GM21515 (cell line): ENCODE measurements around the gene XXYLT1.

ENCODE experiments used
- ATAC-seq: cut with Tn5 transposase; IDR thresholded peaks from one replicate; pipeline ENCODE4 v1.9.1; 2021; ENCODE audit not compliant: unreplicated experiment

XXYLT1 gene

GRCh38 chr3:195071011-195071728 is 199.8 kb downstream of the XXYLT1 start:
- ATAC-seq = no peak

- no peak for ATAC-seq
Measured at GRCh38 chr3:195070336-195070735, 200.6 kb downstream of the XXYLT1 start.

- ATAC-seq = no peak
Measured at GRCh38 chr3:195069501-195070251, 201.3 kb downstream of the XXYLT1 start.

GRCh38 chr3:195068084-195069080 is 202.6 kb downstream of the XXYLT1 start:
- ATAC-seq = no peak

GRCh38 chr3:195066441-195066841 is 204.5 kb downstream of the XXYLT1 start:
- no peak for ATAC-seq

GRCh38 chr3:195065864-195066185 is 205.1 kb downstream of the XXYLT1 start:
- no peak for ATAC-seq

GRCh38 chr3:195065142-195065863 is 205.7 kb downstream of the XXYLT1 start:
- ATAC-seq = no peak

- no peak for ATAC-seq
Measured at GRCh38 chr3:195064300-195064931, 206.5 kb downstream of the XXYLT1 start.

- no peak for ATAC-seq
Measured at GRCh38 chr3:195063581-195064193, 207.3 kb downstream of the XXYLT1 start.

- ATAC-seq = no peak
Measured at GRCh38 chr3:195062866-195063540, 208.0 kb downstream of the XXYLT1 start.

- no peak for ATAC-seq
Measured at GRCh38 chr3:195061756-195062655, 209.0 kb downstream of the XXYLT1 start.

- ATAC-seq = no peak
Measured at GRCh38 chr3:195060531-195061291, 210.2 kb downstream of the XXYLT1 start.

- ATAC-seq = no peak
Measured at GRCh38 chr3:195060217-195060481, 210.8 kb downstream of the XXYLT1 start.

- no peak for ATAC-seq
Measured at GRCh38 chr3:195059471-195060216, 211.3 kb downstream of the XXYLT1 start.

GRCh38 chr3:195059006-195059350 is 212.0 kb downstream of the XXYLT1 start:
- ATAC-seq = no peak

- ATAC-seq = no peak
Measured at GRCh38 chr3:195058336-195059005, 212.5 kb downstream of the XXYLT1 start.

- ATAC-seq = no peak
Measured at GRCh38 chr3:195057716-195058115, 213.2 kb downstream of the XXYLT1 start.
